Measurements from ENCODE around the gene VPS52.

- TF ChIP-seq CTCF (conservative IDR thresholded peaks at IDR 0.05 in 1 of 2, IDR thresholded peaks at IDR 0.05 in 1 of 2; ENCODE audit: low read depth in 1 of 2, low read length in 2 of 2) (no peak), EZH2 (IDR thresholded peaks at IDR 0.05; ENCODE audit: low read length, missing control alignments) (no peak)
Observed at GRCh38 chr6:33252759-33253158, 18.9 kb downstream of the VPS52 start.

Data from fibroblast of lung (primary cell).